AG04449 (cell line): ENCODE data around the gene SMARCB1.

Source experiments
- CTCF ChIA-PET: fragments of 350-600 bp; formaldehyde crosslinking; extraction: SDS; loops from one replicate; lab custom pipeline; 2021; ENCODE audit warnings: antibody characterized with exemption; lab: Yijun Ruan, JAX
- POLR2A ChIA-PET: fragments of 400-600, 350-600 bp; formaldehyde crosslinking; extraction: SDS; loops from one replicate; lab custom pipeline; 2020; ENCODE audit warnings: antibody characterized with exemption, inconsistent platforms; lab: Yijun Ruan, JAX
- DNase-seq: peaks from one replicate; pipeline ENCODE4 v3.0.0-alpha.2; 2010; ENCODE audit warnings: low read depth, low spot score
- H3K4me3 ChIP-seq: 2 replicates; pipeline ENCODE4 v1.5.1; 2011; ENCODE audit warnings: low read depth, mild to moderate bottlenecking, control low read depth, low read length
- TF ChIP-seq, protein P1 (sequence below): IDR thresholded peaks from one replicate; pipeline ENCODE4 v1.5.1; 2011; ENCODE audit warnings: mild to moderate bottlenecking, moderate library complexity, low read length, control low read depth, inconsistent platforms; ENCODE audit not compliant: insufficient read depth; ENCODE audit errors: missing control alignments

SMARCB1 gene

DNA sequence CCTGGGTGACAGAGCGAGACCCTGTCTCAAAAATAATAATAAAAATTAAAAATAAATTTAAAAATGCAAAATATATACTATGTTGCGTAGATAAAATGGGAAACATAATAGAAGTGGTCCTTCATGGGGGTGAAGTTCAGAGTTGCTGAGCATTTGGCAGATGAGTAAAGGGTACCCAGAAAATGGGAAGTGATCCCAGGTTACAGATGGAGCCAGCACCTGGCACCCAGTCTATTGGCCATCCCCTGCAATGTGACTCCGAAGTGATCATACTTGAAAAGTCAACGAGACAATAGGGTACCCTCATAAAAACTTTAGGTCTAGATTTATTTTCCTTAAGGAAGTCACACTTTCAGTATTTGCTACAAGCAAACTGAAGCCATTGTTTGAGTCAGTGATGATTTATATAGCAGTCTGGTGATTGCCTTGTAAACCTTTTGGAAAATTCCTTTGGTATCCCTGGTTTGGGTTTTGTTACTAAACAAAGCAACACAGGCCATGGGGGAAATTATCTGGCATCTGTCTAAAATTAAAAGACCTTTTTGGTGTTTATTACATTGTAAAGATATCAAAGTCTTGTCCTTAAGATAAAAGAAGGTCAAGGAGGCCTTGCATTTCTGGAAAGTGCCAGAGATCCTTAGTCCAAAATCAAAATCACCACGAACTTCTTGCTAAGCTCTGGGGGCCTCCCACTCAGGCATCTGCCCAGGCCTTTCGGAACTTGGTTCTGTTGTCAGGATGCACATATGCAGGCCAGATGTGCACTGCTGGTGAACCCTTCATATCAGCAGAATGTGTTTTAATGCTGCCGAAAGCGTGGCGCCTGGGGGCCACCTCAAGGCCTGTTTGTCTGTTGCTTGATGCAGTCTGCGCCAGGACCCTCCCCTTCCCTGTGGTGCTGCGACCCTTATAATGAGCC is 4.3 kb downstream of the SMARCB1 start:
- H3K4me3 ChIP-seq = no peak overlapping the region
- TF ChIP-seq, protein P1, sequence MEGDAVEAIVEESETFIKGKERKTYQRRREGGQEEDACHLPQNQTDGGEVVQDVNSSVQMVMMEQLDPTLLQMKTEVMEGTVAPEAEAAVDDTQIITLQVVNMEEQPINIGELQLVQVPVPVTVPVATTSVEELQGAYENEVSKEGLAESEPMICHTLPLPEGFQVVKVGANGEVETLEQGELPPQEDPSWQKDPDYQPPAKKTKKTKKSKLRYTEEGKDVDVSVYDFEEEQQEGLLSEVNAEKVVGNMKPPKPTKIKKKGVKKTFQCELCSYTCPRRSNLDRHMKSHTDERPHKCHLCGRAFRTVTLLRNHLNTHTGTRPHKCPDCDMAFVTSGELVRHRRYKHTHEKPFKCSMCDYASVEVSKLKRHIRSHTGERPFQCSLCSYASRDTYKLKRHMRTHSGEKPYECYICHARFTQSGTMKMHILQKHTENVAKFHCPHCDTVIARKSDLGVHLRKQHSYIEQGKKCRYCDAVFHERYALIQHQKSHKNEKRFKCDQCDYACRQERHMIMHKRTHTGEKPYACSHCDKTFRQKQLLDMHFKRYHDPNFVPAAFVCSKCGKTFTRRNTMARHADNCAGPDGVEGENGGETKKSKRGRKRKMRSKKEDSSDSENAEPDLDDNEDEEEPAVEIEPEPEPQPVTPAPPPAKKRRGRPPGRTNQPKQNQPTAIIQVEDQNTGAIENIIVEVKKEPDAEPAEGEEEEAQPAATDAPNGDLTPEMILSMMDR = no peak
- no peak for DNase-seq
- CTCF ChIA-PET = interaction anchor here (3.4 kb wide), 1 partner anchor 59 kb away, joined by 11 read pairs; no protein-coding TSS in a partner anchor
- POLR2A ChIA-PET = no interaction called here

DNA sequence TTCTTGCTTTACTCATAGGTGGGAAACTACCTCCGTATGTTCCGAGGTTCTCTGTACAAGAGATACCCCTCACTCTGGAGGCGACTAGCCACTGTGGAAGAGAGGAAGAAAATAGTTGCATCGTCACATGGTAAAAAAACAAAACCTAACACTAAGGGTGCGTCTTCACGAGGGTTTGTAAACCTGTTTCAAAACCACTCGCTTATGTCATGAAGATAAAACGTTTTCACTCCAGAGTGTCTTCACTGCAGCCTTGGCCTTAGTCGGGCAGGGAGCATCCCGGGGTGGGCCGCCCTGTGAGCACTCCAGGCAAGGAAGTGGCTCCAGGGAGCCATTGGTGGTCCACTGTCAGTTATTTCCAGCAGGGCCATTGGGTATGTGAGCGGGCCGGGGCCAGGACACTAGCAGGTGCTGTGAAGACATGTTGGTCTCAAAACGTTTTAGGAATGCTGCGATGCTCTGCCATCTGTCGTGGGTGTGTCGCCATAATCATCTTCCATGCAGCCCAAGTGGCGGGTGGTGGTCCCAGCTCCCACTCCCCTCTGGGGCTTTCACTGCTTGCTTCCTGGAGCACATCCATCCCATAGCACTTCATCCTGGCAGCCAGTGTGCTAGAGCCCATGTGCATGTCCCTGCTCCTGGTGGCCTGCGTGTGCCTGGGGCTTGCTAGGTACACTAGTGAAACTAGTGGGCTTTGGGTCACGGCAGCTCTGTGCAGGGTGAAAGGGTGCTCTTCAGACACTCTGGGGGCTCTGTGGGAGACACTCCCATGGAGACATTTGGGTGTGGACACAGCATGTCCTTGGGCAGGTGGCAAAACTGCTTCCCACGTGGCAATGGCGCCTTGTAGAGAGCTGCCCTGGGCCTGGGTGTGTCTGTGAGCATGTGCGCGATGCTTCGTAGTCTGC is 5.2 kb downstream of the SMARCB1 start:
- no peak overlapping the region for H3K4me3 ChIP-seq
- ChIA-PET CTCF (interaction anchor here (1.2 kb wide), 1 partner anchor 59 kb away, joined by 3 read pairs; no protein-coding TSS in a partner anchor), POLR2A (no interaction called here)
- TF ChIP-seq, protein P1 = no peak
- DNase-seq = no peak

DNA sequence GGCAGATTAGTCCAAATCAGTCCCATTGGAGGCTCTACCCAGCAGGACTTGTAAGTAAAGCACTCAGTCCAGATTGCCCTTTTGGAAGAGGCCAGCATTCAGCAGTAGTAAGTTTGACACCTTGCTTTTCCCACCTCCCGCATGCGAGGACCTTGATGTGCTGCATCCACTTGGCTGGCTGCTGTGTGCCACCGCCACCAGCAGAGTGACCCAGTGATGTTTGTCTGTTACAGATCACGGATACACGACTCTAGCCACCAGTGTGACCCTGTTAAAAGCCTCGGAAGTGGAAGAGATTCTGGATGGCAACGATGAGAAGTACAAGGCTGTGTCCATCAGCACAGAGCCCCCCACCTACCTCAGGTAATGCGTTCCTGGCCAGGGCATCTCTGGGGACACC is 6.6 kb downstream of the SMARCB1 start:
- ChIA-PET POLR2A (no interaction called here), CTCF (interaction anchor here (1.2 kb wide), 1 partner anchor 57 kb away, joined by 3 read pairs; no protein-coding TSS in a partner anchor)
- DNase-seq = no peak
- no peak overlapping the region for H3K4me3 ChIP-seq
- TF ChIP-seq, protein P1 = no peak

DNA sequence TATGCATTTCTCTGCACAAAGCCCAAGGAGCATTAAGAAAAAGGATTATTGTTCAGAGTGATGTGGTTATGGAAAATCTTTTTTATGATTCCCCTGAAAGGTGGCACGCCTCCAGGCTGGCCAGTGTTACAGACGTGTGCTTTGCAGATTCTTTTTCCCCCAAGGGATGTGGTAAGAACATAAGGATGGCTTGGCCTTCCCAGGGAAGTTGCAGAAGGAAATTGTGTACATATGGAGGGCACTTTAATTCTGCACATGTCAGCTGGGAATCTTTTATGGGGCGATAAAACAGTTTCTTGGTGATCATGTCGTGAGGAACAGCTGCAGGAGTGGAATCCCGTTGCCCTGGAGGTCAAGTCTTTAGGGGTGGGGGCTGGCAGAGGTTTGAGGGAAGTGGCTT is 9.7 kb downstream of the SMARCB1 start:
- CTCF ChIA-PET = no interaction called here
- POLR2A ChIA-PET = no interaction called here
- H3K4me3 ChIP-seq = no peak overlapping the region
- TF ChIP-seq, protein P1 = no peak
- no peak for DNase-seq

DNA sequence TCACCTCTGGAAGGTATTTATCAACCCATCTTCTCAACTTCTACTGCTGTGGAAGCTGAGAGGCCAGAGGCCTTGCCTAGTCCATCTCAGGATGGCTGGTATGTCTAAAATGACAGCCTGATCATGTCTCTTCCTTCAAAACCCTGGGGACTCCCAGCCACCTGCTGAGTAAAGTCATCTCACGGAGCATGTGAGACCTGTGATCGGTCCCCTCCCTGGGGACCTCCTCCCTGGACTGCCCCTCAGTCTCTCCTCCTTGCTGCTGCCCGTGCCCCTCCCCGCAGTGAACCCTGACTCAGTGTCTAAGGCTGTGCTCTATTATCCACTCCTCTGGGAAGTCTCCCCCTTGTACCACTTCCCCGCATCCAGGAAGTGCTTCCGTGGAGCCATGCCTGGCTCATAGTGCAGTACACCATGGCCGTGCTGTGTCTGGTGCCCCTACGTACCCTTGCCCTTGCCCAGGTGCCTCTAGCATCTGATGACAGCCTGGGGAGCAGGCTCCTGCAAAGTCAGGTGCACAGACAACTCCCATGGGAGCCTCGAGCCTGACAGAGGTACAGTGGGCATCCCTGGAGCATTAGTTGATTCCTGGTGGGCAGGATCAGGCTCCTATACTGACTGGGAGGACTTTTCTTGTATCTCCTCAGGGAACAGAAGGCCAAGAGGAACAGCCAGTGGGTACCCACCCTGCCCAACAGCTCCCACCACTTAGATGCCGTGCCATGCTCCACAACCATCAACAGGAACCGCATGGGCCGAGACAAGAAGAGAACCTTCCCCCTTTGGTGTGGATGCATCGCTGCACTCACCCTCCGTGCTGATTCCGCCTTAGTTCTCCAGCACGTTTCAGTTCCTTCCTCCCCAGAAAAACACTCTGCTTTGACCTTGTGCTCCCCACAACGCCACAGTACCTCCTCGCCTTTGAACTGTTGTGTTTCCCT is 13.8 kb downstream of the SMARCB1 start:
- TF ChIP-seq, protein P1 = no peak
- CTCF ChIA-PET = no interaction called here
- no peak overlapping the region for H3K4me3 ChIP-seq
- no peak for DNase-seq
- POLR2A ChIA-PET = no interaction called here
